Stimulated activated CD4-positive, alpha-beta T cell treated with anti-CD3 and anti-CD28 coated beads, Interleukin-1b, Interleukin-23, amount 100 ng/mL, for 4 hours (primary cell): Measurements from ENCODE around the gene POMT2.
"Not testable (repeated sequence)": the region's sequence is repeated elsewhere in the genome, so short reads cannot be mapped to it uniquely, and the experiment has no call there.

ENCODE experiments used
- DNase-seq, 2 donors: peaks; one replicate each; pipeline ENCODE4 v3.0.0-alpha.2; 2020; ENCODE audit warnings: low read depth in 2 of 2

Gene POMT2

GRCh38 chr14:77296906-77297305, 23.8 kb downstream of the POMT2 start:
- DNase-seq, result no peak

- DNase-seq, result no peak
Measured at GRCh38 chr14:77296155-77296554, 24.5 kb downstream of the POMT2 start.

- DNase-seq, result no peak
Measured at GRCh38 chr14:77290705-77291104, 30.0 kb downstream of the POMT2 start.

GRCh38 chr14:77286576-77286975, 34.1 kb downstream of the POMT2 start:
- DNase-seq, result no peak

GRCh38 chr14:77284466-77284865, 36.2 kb downstream of the POMT2 start:
- no peak for DNase-seq

- no peak for DNase-seq
Measured at GRCh38 chr14:77284066-77284465, 36.6 kb downstream of the POMT2 start.

GRCh38 chr14:77281852-77282410, 38.8 kb downstream of the POMT2 start:
- no peak for DNase-seq

- DNase-seq, result not testable (repeated sequence)
Measured at GRCh38 chr14:77280921-77281320, 39.8 kb downstream of the POMT2 start.

- no peak for DNase-seq
Measured at GRCh38 chr14:77279719-77280118, 41.0 kb downstream of the POMT2 start.

- no peak for DNase-seq
Measured at GRCh38 chr14:77278461-77279230, 42.0 kb downstream of the POMT2 start.

GRCh38 chr14:77276959-77277358, 43.7 kb downstream of the POMT2 start:
- DNase-seq, result no peak

GRCh38 chr14:77276295-77276935, 44.3 kb downstream of the POMT2 start:
- no peak for DNase-seq

- no peak for DNase-seq
Measured at GRCh38 chr14:77275601-77276017, 45.1 kb downstream of the POMT2 start.

GRCh38 chr14:77275041-77275580, 45.6 kb downstream of the POMT2 start:
- no peak for DNase-seq

- DNase-seq, result no peak
Measured at GRCh38 chr14:77273796-77274195, 46.9 kb downstream of the POMT2 start.

GRCh38 chr14:77272261-77272660, 48.4 kb downstream of the POMT2 start:
- no peak for DNase-seq

- DNase-seq, result no peak
Measured at GRCh38 chr14:77271113-77271710, 49.5 kb downstream of the POMT2 start, which contains the start of gene NGB. Gene NGB, minus strand, starts transcription at chr14:77271206. Its CDS starts 269 bp downstream, at chr14:77270937.

- no peak for DNase-seq
Measured at GRCh38 chr14:77270361-77271112, 50.1 kb downstream of the POMT2 start.

- DNase-seq, result no peak
Measured at GRCh38 chr14:77268989-77269600, 51.6 kb downstream of the POMT2 start.

- DNase-seq, result no peak
Measured at GRCh38 chr14:77267937-77268699, 52.6 kb downstream of the POMT2 start.
